Liver (tissue), 9 donors: ENCODE measurements around the gene DFFB. TPM values are rescaled to one million over a fixed set of nuclear protein-coding genes. Genes with fewer than 3 reads are reported as not detected.

Source experiments
- DNase-seq: peaks from one replicate; pipeline ENCODE4 v3.0.0-alpha.2; 2017; ENCODE audit warnings: low spot score
- H3K27ac ChIP-seq, 2 donors: one replicate each; pipeline ENCODE4 v1.7.0; 2013; ENCODE audit warnings: inconsistent platforms in 2 of 2, low read length in 2 of 2, control low read depth in 1 of 2, low read depth in 1 of 2, mild to moderate bottlenecking in 1 of 2
- H3K27me3 ChIP-seq, 4 donors: one replicate each; pipeline versions ENCODE4 v1.6.1 to v1.7.0; 2013; ENCODE audit warnings: low read length in 3 of 4, inconsistent platforms in 1 of 4, mild to moderate bottlenecking in 1 of 4, moderate library complexity in 1 of 4; ENCODE audit not compliant: control insufficient read depth in 4 of 4, insufficient read depth in 4 of 4
- H3K36me3 ChIP-seq, 4 donors: one replicate each; pipeline versions ENCODE4 v1.6.1 to v1.7.0; 2013; ENCODE audit warnings: low read length in 3 of 4, mild to moderate bottlenecking in 3 of 4, low read depth in 1 of 4, moderate library complexity in 1 of 4; ENCODE audit not compliant: control insufficient read depth in 4 of 4, insufficient read depth in 3 of 4
- H3K4me1 ChIP-seq, 4 donors: one replicate each; pipeline versions ENCODE4 v1.6.1 to v1.7.0; 2013; ENCODE audit warnings: low read length in 3 of 4, mild to moderate bottlenecking in 3 of 4, moderate library complexity in 1 of 4; ENCODE audit not compliant: control insufficient read depth in 4 of 4, insufficient read depth in 4 of 4
- H3K4me3 ChIP-seq, 3 donors: one replicate each; pipeline versions ENCODE4 v1.6.1 to v1.7.0; 2013; ENCODE audit warnings: low read length in 3 of 3, control low read depth in 1 of 3, low read depth in 1 of 3, mild to moderate bottlenecking in 1 of 3
- H3K9ac ChIP-seq, 2 donors: one replicate each; pipeline ENCODE4 v1.7.0; 2013; ENCODE audit warnings: low read length in 2 of 2, mild to moderate bottlenecking in 2 of 2, moderate library complexity in 2 of 2, control low read depth in 1 of 2, low read depth in 1 of 2
- H3K9me3 ChIP-seq, 4 donors: one replicate each; pipeline versions ENCODE4 v1.6.1 to v1.7.0; 2013; ENCODE audit warnings: low read length in 3 of 4; ENCODE audit not compliant: control insufficient read depth in 4 of 4
- ATF3 ChIP-seq: IDR thresholded peaks from 2 replicates; pipeline ENCODE4 v1.6.1; 2016; ENCODE audit warnings: antibody characterized with exemption
- FOXA1 ChIP-seq: IDR thresholded peaks from 2 replicates; pipeline ENCODE4 v1.6.1; 2016; ENCODE audit warnings: antibody characterized with exemption
- FOXA2 ChIP-seq: IDR thresholded peaks from 2 replicates; pipeline ENCODE4 v1.6.1; 2016; ENCODE audit warnings: antibody characterized with exemption
- GABPA ChIP-seq, 2 donors: IDR thresholded peaks in 1 of 2; conservative IDR thresholded peaks in 1 of 2; 2 replicates each; pipeline ENCODE4 v1.6.1; 2016; ENCODE audit warnings: antibody characterized with exemption in 2 of 2, mild to moderate bottlenecking in 1 of 2, moderate library complexity in 1 of 2
- HNF4A ChIP-seq, 2 donors: conservative IDR thresholded peaks; 2 replicates each; pipeline ENCODE4 v1.6.1; 2016; ENCODE audit warnings: antibody characterized with exemption in 2 of 2, mild to moderate bottlenecking in 2 of 2
- HNF4G ChIP-seq: IDR thresholded peaks from 2 replicates; pipeline ENCODE4 v1.6.1; 2016; ENCODE audit warnings: antibody characterized with exemption
- JUND ChIP-seq, 2 donors: IDR thresholded peaks; 2 replicates each; pipeline ENCODE4 v1.6.1; 2016; ENCODE audit warnings: antibody characterized with exemption in 2 of 2
- MAX ChIP-seq: IDR thresholded peaks from 2 replicates; pipeline ENCODE4 v1.6.1; 2016; ENCODE audit warnings: antibody characterized with exemption
- RAD21 ChIP-seq, 2 donors: IDR thresholded peaks; 2 replicates each; pipeline ENCODE4 v1.6.1; 2016; ENCODE audit warnings: antibody characterized with exemption in 2 of 2, mild to moderate bottlenecking in 2 of 2
- REST ChIP-seq: IDR thresholded peaks from 2 replicates; pipeline ENCODE4 v1.6.1; 2016; ENCODE audit warnings: antibody characterized with exemption, mild to moderate bottlenecking
- RXRA ChIP-seq, 2 donors: IDR thresholded peaks; 2 replicates each; pipeline ENCODE4 v1.6.1; 2017 to 2018; ENCODE audit warnings: antibody characterized with exemption in 2 of 2, mild to moderate bottlenecking in 1 of 2
- SP1 ChIP-seq: IDR thresholded peaks from 2 replicates; pipeline ENCODE4 v1.6.1; 2018; ENCODE audit warnings: antibody characterized with exemption, mild to moderate bottlenecking
- TAF1 ChIP-seq: conservative IDR thresholded peaks from 2 replicates; pipeline ENCODE4 v1.6.1; 2016; ENCODE audit warnings: antibody characterized with exemption, mild to moderate bottlenecking
- YY1 ChIP-seq: IDR thresholded peaks from 2 replicates; pipeline ENCODE4 v1.6.1; 2016; ENCODE audit warnings: antibody characterized with exemption, mild to moderate bottlenecking
- ZBTB33 ChIP-seq: IDR thresholded peaks from 2 replicates; pipeline ENCODE4 v1.6.1; 2016; ENCODE audit warnings: antibody characterized with exemption
- WGBS: extraction: QIAGEN DNeasy Blood & Tissue Kit; methylation state at CpG from one replicate; pipeline ENCODE4 v1.1.7; 2013; 5-methylcytosine and 5-hydroxymethylcytosine counted together
- polyA plus RNA-seq, 2 donors: library from polyadenylated mRNA; stranded (reverse) in 1 of 2; unstranded in 1 of 2; fragments of 200-250 nt in 1 of 2; fragments of >200 nt in 1 of 2; fragmentation: Nextera tagmentation in 1 of 2; extraction: Ambion mirVana in 1 of 2; gene quantifications; one replicate each; pipeline versions ENCODE4 v1.2.1 to v1.2.3, GENCODE V29; 2013 to 2015
- total RNA-seq, 2 donors: library from RNA; depleted of rRNA; stranded (reverse); fragments of >200 nt; gene quantifications; one replicate each; pipeline ENCODE4 v1.2.3, GENCODE V29; 2014
- donor health status: healthy.
- donor health status: healthy.
- donor health status: healthy.
- donor health status: healthy.
- donor health status: healthy.

Gene DFFB
- total and polyA plus RNA-seq, 4 donors: 0.92 to 6.1 (median 2.9) TPM

GRCh38 chr1:3891329-3891865, 34.1 kb downstream of the DFFB start:
- peaks cover 4 to 32% (median 16%) of the 10 kb centered on the region in 4 donors for H3K36me3 ChIP-seq
- no peak for DNase-seq
- no peak overlapping the region for H3K4me3 ChIP-seq
- 93% methylated on average over 17 of the region's 17 CpGs for WGBS
- H3K9ac ChIP-seq: no peak overlapping the region
- H3K9me3 ChIP-seq: no peaks in the 10 kb centered on the region
- no peaks in the 10 kb centered on the region for H3K4me1 ChIP-seq
- no peak overlapping the region for H3K27ac ChIP-seq
- no peaks in the 10 kb centered on the region for H3K27me3 ChIP-seq
- TF ChIP-seq FOXA2 (no peak), REST (no peak), RAD21 (IDR thresholded peaks at IDR 0.05) (no peak), YY1 (no peak), ATF3 (no peak), RXRA (IDR thresholded peaks at IDR 0.05) (no peak), ZBTB33 (no peak), SP1 (no peak), TAF1 (no peak), JUND (IDR thresholded peaks at IDR 0.05) (no peak), MAX (no peak), FOXA1 (no peak), HNF4A (conservative IDR thresholded peaks at IDR 0.05) (no peak)

- H3K27me3 ChIP-seq: no peaks in the 10 kb centered on the region
- TF ChIP-seq RXRA (IDR thresholded peaks at IDR 0.05) (no peak), HNF4G (no peak), FOXA2 (no peak), REST (no peak), GABPA (IDR thresholded peaks at IDR 0.05 in 1 of 2, conservative IDR thresholded peaks at IDR 0.05 in 1 of 2) (no peak), TAF1 (no peak)
- no peaks in the 10 kb centered on the region for H3K4me1 ChIP-seq
- H3K27ac ChIP-seq: no peak overlapping the region
- 90% methylated on average over 14 of the region's 14 CpGs for WGBS
- H3K36me3 ChIP-seq: peaks cover 4 to 25% (median 16%) of the 10 kb centered on the region in 4 donors
- H3K9me3 ChIP-seq: no peaks in the 10 kb centered on the region
- DNase-seq: no peak
- H3K4me3 ChIP-seq: no peak overlapping the region
- H3K9ac ChIP-seq: no peak overlapping the region
Measured at GRCh38 chr1:3892748-3893147, 35.5 kb downstream of the DFFB start.
